ENCODE data around the gene CYP21A2.
"Not testable (repeated sequence)": the region's sequence is repeated elsewhere in the genome, so short reads cannot be mapped to it uniquely, and the experiment has no call there.

The CYP21A2 gene

DNA sequence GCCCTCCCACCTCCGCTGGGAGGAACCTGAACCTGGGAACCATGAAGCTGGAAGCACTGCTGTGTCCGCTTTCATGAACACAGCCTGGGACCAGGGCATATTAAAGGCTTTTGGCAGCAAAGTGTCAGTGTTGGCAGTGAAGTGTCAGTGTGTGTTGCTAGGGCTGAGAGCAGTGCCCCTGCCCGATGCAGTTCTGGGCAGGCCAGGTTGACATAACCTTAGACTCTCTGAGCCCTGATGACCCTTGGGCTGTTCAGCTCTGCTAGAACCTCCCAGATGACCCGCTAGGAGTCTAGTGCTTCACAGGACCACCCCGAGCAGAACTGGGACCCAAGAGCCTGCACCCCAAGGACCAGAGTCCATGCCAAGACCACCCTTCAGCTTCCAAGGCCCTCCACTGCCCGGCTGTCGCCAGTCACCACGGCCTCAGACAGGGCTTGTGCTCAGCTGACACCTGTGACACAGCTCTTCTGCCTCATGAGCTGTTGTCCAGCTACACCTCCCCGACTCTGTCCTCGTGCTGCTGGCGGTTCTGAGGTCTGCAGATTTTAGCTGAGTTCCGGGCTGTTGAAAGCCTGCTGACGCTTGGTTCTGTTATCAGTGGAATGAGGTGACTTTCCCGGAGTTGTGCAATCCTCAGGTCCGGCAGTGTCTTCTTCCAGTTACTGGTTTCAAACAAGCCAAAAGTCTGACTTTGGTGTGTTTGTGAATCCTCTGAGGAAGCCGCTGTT, 2.8 kb upstream of the CYP21A2 start:
- DNase-seq: not testable (repeated sequence)

DNA sequence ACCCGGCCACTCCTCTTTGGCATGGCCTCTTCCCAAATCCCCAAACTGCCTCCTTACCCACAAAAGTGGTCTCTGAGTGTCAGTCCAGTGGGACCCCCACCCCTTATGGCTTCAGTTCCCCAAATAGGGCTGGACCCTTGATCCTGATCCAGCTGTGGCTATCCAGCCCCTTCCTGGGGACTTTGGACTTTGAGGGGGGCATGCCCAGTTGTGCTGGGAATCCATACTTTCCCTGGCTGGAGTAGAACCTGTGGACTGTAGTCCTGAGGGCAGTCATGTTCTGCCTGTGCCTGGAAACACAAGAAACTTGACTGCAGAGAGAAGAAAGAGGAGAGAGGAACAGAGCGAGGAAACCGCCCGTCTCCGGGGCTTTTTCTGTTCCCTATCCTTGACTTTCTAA, 1.1 kb upstream of the CYP21A2 start:
- DNase-seq: not testable (repeated sequence)

DNA sequence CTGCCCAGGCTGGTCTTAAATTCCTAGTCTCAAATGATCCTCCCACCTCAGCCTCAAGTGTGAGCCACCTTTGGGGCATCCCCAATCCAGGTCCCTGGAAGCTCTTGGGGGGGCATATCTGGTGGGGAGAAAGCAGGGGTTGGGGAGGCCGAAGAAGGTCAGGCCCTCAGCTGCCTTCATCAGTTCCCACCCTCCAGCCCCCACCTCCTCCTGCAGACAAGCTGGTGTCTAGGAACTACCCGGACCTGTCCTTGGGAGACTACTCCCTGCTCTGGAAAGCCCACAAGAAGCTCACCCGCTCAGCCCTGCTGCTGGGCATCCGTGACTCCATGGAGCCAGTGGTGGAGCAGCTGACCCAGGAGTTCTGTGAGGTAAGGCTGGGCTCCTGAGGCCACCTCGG, 663 bp downstream of the CYP21A2 start:
- DNase-seq: not testable (repeated sequence)

DNA sequence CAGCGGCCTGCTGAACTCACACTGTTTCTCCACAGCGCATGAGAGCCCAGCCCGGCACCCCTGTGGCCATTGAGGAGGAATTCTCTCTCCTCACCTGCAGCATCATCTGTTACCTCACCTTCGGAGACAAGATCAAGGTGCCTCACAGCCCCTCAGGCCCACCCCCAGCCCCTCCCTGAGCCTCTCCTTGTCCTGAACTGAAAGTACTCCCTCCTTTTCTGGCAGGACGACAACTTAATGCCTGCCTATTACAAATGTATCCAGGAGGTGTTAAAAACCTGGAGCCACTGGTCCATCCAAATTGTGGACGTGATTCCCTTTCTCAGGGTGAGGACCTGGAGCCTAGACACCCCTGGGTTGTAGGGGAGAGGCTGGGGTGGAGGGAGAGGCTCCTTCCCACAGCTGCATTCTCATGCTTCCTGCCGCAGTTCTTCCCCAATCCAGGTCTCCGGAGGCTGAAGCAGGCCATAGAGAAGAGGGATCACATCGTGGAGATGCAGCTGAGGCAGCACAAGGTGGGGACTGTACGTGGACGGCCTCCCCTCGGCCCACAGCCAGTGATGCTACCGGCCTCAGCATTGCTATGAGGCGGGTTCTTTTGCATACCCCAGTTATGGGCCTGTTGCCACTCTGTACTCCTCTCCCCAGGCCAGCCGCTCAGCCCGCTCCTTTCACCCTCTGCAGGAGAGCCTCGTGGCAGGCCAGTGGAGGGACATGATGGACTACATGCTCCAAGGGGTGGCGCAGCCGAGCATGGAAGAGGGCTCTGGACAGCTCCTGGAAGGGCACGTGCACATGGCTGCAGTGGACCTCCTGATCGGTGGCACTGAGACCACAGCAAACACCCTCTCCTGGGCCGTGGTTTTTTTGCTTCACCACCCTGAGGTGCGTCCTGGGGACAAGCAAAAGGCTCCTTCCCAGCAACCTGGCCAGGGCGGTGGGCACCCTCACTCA, 1.4 kb downstream of the CYP21A2 start:
- not testable (repeated sequence) for DNase-seq

DNA sequence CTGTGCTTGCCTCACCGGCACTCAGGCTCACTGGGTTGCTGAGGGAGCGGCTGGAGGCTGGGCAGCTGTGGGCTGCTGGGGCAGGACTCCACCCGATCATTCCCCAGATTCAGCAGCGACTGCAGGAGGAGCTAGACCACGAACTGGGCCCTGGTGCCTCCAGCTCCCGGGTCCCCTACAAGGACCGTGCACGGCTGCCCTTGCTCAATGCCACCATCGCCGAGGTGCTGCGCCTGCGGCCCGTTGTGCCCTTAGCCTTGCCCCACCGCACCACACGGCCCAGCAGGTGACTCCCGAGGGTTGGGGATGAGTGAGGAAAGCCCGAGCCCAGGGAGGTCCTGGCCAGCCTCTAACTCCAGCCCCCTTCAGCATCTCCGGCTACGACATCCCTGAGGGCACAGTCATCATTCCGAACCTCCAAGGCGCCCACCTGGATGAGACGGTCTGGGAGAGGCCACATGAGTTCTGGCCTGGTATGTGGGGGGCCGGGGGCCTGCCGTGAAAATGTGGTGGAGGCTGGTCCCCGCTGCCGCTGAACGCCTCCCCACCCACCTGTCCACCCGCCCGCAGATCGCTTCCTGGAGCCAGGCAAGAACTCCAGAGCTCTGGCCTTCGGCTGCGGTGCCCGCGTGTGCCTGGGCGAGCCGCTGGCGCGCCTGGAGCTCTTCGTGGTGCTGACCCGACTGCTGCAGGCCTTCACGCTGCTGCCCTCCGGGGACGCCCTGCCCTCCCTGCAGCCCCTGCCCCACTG, 2.3 kb downstream of the CYP21A2 start:
- DNase-seq: not testable (repeated sequence)

GRCh38 chr6:32041050-32041321, 2.8 kb downstream of the CYP21A2 start:
- not testable (repeated sequence) for DNase-seq

DNA sequence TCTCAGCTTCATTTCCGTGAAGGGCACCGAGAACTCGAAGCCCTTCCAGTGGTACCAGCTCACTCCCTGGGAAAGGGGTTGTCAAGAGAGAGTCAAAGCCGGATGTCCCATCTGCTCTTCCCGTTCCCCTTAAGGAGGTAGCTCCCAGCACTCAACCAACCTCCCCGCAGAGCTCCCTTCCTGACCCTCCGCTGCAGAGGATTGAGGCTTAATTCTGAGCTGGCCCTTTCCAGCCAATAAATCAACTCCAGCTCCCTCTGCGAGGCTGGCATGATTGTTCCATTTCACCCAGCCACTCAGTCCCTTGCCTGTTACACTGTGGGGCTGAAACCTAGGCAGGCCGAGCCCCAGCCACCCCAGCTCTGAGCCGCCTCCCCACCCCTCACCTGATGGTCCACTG, 3.2 kb downstream of the CYP21A2 start:
- DNase-seq: not testable (repeated sequence)

GRCh38 chr6:32042276-32042675, 4.1 kb downstream of the CYP21A2 start:
- not testable (repeated sequence) for DNase-seq

GRCh38 chr6:32043589-32044380, 5.6 kb downstream of the CYP21A2 start:
- not testable (repeated sequence) for DNase-seq

DNA sequence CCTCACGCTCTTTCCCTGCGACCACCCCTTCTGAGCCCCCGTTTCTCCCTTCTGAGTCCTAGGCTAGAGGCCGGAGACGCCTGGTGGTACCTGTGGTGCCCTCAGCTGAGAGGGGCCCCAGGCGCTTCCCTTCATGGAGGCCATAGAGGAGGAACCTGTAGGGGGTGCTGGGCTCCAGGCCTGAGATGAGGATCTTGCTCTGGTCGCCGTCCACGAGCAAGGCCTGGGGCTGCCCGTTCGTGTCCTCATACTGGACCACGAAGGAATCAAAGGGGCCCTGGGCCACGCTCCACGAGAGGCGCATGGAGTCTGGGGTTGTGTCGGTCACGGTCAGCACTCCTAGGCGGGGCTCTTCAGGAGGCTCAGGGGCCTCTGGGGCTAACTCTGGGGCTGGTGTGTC, 6.7 kb downstream of the CYP21A2 start:
- DNase-seq: not testable (repeated sequence)

DNA sequence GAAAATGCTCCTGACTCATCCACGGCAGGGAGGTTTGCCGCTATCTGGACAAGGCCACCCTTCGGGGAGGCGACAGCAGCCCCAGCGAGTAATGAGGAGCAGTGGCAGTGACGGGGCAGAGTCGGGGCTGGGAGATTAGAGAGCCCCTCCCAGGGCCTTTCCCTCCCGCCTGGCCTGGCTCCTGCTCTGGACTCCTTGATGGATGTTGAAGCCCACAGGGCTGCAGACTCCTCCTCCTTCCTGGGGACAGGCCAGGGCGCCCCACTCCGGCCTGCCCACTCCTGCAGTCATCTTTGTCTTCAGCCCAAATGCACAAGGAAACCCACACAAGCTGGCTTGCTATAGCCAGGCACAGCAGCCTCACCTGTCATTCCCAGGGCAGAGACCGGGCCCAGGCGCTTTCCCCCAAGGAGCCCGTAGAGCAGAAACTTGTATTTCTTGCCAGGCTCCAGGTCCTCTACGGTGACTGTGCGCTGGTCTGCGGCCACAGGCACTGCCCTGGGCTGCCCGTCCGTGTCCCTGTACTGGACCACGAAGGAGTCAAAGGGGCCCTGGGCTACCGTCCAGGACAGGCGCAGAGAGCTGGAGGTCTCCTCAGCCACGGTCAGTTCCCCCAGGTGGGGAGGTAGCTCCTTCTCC, 7.7 kb downstream of the CYP21A2 start:
- no peak for DNase-seq

GRCh38 chr6:32046450-32047083, 8.4 kb downstream of the CYP21A2 start:
- DNase-seq: no peak

- DNase-seq: no peak
Measured at GRCh38 chr6:32047084-32047478, 8.9 kb downstream of the CYP21A2 start.

DNA sequence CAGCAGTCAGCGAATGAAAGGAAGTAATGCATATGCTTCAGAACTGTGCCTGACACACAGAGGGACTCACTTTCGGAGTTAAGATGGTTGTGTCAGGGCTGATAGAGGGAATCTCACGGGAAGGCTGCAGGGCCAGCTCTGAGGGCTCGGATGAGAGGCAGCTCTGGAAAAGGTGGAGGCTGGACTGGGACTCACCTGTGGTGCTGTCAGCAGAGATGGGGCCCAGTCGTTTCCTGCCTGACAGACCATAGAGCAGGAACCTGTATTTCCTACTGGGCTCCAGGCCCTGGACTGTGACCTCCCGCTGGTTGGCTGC, 9.3 kb downstream of the CYP21A2 start:
- no peak for DNase-seq

- peak; percentile 44 for DNase-seq
Measured at GRCh38 chr6:32047855-32048766, 9.9 kb downstream of the CYP21A2 start.

DNA sequence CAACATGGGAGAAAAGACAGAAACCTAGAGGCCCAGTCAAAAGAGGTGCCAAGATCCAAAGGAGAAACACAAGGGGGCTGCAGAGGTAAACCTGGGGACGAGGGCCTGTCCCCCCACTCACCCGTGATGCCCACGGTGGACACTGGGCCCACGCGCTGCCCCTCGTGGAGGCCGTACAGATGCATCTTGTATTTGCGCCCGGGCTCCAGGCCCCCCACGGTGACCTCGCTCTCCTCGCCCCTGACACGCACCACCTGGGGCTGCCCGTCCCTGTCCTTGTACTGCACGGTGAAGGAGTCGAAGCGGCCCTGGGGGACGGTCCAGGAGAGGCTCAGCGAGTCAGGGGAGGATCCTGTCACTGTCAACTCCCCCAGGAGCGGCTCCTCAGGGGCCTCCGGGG, 10.9 kb downstream of the CYP21A2 start:
- not testable (repeated sequence) for DNase-seq

DNA sequence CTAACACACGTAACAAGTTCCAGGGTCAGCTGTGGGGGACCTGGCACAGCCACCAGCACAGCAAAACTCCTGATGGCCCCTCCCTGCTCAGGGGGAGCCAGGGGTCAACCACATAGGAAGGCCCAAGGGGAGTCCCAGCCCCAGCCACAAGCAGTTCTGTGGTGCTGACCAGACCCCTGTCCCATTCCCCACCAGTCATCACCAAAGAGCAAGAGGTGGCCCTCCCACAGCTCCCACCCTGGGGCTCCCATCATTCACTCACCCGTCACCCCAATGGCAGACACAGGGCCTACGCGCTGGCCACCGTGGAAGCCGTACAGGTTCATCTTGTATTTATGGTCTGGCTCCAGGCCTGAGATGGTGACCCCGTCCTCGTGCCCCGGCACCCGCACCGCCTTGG, 11.5 kb downstream of the CYP21A2 start:
- not testable (repeated sequence) for DNase-seq

DNA sequence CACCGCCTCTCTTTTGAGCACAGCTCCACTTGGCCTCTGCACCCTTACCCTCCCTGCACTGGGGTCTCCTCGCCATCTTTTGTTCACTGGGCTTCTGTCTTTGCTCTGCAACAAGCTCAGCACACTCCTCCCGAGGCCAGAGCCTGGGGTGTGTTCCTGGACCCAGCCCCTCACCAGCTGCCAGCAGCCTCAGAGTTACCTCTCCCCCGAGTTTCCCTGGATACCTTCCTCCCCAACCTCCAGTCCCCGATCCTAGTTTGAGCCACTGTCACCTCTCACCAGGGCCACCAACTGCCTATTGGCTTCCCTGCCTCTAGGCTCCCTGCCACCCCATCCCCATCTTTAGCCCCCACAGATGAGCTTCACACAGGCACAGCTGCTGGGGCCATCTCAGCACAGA, 12.3 kb downstream of the CYP21A2 start:
- no peak for DNase-seq

DNA sequence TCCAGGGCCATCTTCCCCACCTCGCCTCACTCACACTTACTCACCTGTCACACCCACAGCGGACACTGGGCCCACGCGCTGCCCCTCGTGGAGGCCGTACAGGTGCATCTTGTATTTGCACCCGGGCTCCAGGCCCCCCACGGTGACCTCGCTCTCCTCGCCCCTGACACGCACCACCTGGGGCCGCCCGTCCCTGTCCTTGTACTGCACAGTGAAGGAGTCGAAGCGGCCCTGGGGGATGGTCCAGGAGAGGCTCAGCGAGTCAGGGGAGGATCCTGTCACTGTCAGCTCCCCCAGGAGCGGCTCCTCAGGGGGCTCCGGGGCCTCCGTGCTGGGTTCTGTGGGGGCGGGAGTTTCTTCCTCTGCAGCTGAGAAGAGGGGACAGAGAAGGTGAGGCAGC, 14.4 kb downstream of the CYP21A2 start:
- not testable (repeated sequence) for DNase-seq

DNA sequence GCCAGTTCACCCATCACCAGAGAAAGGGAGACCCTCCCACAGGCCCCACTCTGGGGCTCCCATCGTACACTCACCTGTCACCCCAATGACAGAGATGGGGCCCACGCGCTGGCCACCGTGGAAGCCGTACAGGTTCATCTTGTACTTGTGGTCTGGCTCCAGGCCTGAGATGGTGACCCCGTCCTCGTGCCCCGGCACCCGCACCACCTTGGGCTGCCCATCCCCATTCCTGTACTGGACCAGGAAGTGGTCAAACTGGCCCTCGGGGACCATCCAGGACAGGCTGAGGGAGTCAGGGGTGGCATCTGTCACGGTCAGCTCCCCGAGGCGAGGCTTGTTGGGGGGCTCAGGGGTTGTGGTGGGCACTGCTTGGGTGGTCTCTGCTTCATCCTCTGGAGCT, 15.1 kb downstream of the CYP21A2 start:
- not testable (repeated sequence) for DNase-seq
